EL (cell line): ENCODE data around the gene ZNF740.
A peak's percentile ranks its signal among the peaks of the same experiment; 100 is the strongest.

Experiments
- DNase-seq: peaks from one replicate; pipeline ENCODE4 v3.0.0-alpha.2; 2016

ZNF740 gene

GRCh38 chr12:53214687-53215455, 34.3 kb downstream of the ZNF740 start:
- DNase-seq, result no peak

GRCh38 chr12:53215497-53215896, 35.0 kb downstream of the ZNF740 start:
- no peak for DNase-seq

DNA sequence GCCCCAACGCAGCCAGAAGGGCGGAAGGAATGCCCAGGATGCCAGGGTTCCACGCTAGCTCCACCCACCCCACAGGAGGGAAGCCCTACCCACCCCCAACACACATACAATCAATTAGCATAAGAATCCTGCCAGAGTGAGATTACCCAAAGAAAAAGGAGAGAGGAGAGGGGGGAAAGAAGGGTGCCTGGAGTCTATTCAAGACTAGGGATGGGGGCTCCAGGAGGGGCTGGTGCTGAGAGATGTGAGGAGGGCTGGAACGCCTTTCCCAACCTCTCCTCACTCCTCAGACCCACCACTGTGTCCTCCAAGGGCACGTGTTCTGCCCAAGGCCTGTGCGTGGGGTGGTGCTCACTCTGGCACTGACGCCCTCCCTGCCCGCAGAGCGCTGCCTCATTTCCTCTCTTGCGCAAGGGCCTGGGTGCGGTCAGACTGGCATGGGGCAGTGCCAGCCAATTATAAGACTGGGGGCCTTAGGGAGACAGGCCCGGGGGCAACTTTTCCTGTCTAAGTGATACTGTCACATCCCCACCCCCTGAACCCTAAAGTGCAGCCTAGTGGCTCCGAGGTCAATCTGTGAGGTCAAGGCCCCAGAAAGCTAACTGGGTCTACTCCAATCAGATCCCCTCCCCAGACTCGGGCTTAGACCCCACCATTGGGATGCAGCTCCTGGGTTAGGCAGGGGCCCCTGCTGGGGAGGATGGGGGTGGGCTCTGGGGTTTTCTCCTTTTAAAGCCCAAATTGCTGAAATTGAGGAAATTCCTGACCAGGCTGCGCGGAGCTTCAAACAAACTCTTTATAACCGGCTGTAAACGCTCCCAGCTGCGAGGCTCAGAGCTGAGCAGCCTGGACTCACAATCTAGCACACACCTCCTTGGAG, 36.8 kb downstream of the ZNF740 start:
- peak; percentile 47 for DNase-seq

DNA sequence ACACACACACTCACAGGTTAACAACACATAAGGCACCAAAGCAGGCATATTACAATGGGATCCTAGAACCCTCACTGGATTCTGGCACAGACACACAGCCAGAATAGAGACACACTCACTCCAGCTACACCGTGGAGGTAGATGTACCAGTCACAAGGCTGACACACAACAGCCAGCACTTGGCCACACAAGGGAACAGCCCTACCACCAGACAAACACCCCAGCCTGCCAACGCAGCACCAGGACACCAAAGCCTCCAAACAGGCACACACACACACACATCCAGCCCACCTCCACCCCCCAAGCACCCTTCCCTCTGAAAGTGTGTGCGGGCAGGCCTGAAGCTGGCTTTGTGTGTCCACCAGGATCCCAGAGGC, 37.4 kb downstream of the ZNF740 start:
- no peak for DNase-seq

GRCh38 chr12:53218551-53219291, 38.2 kb downstream of the ZNF740 start:
- DNase-seq, result no peak

DNA sequence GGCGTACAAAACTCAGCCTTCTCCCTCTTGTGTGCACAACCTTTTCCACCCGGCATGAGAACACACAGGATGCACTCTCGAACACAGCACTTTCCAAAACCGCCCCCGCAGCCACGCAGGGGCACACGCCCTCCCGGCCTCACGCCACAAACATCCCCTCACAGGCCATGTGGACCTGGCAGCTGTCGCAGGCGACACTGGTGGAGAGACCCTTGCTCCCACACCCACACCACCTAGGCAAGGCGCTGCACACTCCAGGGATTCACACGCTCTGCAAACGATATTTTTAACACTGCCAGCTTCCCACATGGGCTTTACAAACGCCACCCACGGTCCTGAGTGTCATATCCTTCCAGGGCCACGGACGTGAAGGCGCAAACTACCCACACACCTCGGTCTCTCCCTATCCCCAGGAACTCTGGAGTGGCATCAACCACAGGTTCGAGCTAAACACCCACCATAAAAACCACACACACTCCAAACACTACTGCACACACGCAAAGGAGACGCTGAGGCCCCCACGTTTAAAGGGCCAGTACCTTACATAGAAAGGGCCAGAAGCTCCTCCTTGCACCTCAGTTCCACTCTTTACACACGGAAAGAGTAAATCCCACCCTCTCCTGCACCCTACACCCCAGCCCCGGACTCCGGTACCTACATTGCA, 38.9 kb downstream of the ZNF740 start:
- DNase-seq, result peak; percentile 55

- DNase-seq, result peak; percentile 80
These were observed 39.6 kb downstream of the ZNF740 start for GRCh38 chr12:53219956-53220693.

DNA sequence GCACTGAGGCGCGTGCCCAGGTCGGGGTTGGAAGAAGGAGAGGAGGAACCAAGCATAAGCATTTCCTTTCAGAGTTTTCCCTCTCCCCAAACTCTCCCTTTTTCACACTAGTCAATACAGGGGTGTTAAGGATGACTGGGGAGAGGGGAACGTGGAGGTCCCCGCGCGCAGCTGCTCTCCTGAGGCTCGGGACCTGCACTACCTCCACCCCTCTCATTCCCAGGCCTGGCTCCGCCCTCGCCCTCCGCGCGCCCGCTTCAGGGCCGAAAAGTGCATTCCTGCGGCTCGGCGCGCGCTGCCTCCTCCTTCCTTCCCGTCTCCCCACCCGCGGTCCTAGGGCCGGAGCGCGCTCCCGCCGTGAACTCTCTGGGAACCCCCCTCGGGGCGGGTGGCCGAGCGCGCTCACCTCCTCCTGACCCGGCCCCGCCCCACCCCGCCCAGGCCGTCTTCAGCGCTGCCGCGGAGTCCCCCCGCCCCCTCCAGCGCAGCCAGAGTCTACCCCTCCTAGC, 40.2 kb downstream of the ZNF740 start:
- peak; percentile 95 for DNase-seq

DNA sequence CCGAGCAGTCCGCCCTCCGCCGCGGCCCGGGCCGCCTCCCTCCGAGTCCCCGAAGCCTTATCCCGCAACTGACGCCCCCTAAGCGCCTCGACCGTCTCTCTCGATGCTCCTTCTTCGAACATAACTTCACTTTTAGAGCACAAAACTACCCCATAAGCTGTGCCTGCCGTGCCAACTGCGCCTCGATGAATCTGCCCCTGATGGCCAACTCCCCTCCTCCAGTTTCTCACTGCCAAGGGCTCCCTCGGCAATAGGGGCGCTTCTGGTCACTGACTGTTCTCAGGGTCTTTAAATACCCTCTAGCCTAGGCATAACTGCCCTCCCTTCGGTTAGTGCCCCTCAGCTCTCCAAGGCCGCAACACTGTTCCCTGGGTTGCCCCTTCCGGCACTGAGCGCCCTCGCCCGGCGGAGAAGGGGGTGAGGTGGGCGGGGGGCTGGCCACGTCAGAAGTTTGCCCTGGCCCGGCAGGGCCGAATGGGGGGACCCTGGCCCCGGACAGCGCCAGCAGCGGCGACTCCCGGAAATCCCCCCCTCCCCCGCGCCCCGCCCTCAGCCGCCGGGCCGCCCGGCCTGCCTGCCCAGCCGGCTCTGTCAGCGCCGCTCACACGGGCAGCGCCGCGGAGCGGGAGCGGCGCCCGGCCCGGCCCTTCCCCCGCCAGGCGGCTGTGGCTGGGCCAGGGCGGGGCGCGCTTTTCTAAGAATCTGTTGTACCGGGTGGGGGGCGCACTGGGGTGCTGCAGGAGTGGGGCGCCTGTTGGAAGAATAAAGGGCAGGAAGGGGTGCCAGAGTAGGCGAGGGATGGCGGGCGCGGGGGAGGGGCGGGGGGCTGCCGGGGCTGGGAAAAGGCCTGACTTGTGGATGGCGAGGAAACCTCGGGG, 40.9 kb downstream of the ZNF740 start:
- DNase-seq, result peak; percentile 68

DNA sequence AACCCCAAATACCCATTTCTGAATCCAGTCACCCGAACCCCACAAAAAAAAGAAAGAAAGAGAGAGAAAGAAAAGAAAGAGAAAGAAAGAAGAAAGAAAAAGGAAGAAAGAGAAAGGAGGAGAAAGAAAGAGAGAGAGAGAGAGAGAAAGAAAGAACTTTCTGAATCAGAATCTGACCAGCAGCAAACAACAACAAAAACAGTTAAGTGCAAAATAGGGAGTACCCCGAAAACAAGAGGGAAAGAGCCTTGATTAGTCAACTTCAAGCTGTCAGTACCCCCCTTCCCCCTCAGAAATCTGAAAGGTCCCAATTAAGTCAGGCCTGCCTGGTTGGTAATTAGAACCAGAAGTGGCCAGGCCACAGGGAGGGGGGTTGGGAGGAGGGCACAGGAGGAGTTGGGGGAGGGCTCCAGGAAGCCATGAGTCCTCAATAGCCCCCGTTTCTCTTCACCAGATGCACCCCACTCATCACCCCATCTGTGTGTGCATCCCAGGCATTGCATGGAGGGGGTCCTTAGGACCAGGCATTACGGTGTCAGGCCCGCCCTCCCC, 41.7 kb downstream of the ZNF740 start:
- peak; percentile 30 for DNase-seq

DNA sequence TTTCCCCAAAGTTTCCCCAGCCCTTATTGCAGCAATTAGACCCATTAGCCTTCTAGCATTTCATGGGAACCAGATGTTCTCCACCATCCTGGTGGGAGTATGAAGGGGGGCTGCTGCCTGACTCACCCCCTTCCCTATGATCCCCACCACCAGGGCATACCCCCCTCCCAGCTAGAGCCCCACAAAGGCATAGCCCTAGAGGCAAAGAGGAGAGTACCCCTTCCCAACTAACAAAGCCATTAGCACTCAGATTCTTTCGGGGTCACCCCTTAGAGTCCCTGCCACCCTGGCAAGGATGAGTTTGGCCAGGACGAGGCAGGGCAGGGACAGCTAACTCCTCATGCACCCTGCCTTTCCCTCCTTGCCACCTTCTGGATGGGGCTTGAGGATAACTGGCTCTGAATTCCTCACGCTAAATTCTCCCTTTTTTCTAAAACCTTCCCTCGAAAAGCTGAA, 42.3 kb downstream of the ZNF740 start:
- DNase-seq, result no peak

GRCh38 chr12:53223389-53224060, 43.0 kb downstream of the ZNF740 start:
- DNase-seq, result peak; percentile 25

- DNase-seq, result no peak
These were observed 43.8 kb downstream of the ZNF740 start for GRCh38 chr12:53224061-53224896.

DNA sequence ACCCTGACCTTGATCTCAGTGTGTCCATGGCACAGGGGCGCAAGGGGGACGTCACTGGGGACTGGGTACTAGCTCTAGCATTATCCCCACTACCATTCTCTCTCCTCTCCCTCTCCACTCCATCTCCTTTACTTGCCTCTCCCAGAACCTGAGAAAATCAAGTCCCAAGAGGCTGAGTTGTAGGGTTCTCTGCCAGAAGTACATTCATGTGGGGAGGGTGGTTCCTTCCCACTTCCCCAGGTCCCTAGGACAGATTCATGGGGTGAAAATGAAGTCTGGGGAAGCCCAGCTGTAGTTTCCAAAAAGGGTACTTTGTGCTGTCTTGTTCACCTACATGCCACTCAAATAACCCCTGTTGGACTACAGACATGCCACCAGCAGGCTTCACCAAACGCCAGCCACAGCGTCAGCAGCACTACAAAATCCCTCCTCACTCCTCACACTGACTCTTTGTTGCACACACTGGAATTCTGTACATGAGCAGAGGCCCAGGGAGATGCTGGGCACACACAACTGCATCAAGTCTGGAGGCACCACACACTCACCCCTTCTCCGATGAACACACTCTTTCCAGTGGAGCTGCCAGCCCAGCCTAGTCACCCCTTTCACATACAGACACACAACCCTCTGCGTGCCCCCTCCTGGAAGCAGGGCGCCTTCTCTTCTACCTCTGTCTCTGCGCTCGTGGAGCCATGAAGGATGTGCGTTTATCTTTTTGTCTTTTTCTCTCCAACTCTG, 44.5 kb downstream of the ZNF740 start:
- DNase-seq, result no peak

- no peak for DNase-seq
These were observed 45.3 kb downstream of the ZNF740 start for GRCh38 chr12:53225635-53226424.

DNA sequence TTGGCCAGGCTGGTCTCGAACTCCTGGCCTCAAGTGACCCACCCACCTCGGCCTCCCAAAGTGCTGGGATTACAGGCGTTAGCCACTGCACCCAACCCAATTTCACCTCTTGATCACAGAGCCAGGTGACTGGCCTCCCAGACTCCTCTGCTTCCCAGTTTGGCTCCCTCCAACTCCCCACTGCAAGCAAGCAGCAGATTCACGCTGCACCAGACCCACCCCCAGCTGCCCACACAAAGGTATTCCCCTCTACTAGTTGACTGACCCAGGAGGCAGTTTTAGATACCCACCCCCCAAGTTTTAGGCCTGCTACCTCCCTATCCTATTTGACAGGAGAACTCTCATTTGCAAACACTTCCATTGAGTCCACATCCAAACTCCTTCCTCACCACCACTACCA, 46.3 kb downstream of the ZNF740 start:
- DNase-seq, result no peak

- no peak for DNase-seq
These were observed 46.8 kb downstream of the ZNF740 start for GRCh38 chr12:53227341-53227740.
